GM18517 (cell line): Measurements from ENCODE around the gene MACROH2A2.
"Not testable (repeated sequence)": the region's sequence is repeated elsewhere in the genome, so short reads cannot be mapped to it uniquely, and the experiment has no call there.

ENCODE experiments used
- ATAC-seq: cut with Tn5 transposase; IDR thresholded peaks from one replicate; pipeline ENCODE4 v1.9.1; 2021; ENCODE audit warnings: mild to moderate bottlenecking, moderate library complexity; ENCODE audit not compliant: unreplicated experiment

MACROH2A2 gene

GRCh38 chr10:70066190-70066589 is 13.5 kb downstream of the MACROH2A2 start:
- no peak for ATAC-seq

- no peak for ATAC-seq
Observed at GRCh38 chr10:70067586-70067985, 14.9 kb downstream of the MACROH2A2 start.

GRCh38 chr10:70068925-70069324 is 16.3 kb downstream of the MACROH2A2 start:
- no peak for ATAC-seq

- ATAC-seq: no peak
Observed at GRCh38 chr10:70069346-70069745, 16.7 kb downstream of the MACROH2A2 start.

GRCh38 chr10:70070834-70071233 is 18.2 kb downstream of the MACROH2A2 start:
- no peak for ATAC-seq

GRCh38 chr10:70074165-70074564 is 21.5 kb downstream of the MACROH2A2 start:
- no peak for ATAC-seq

- no peak for ATAC-seq
Observed at GRCh38 chr10:70074971-70075370, 22.3 kb downstream of the MACROH2A2 start.

- ATAC-seq: no peak
Observed at GRCh38 chr10:70078329-70078728, 25.7 kb downstream of the MACROH2A2 start.

- no peak for ATAC-seq
Observed at GRCh38 chr10:70078937-70079336, 26.3 kb downstream of the MACROH2A2 start.

- not testable (repeated sequence) for ATAC-seq
Observed at GRCh38 chr10:70080789-70081188, 28.1 kb downstream of the MACROH2A2 start.

GRCh38 chr10:70084189-70084588 is 31.5 kb downstream of the MACROH2A2 start:
- ATAC-seq: no peak

- ATAC-seq: no peak
Observed at GRCh38 chr10:70085975-70086613, 33.4 kb downstream of the MACROH2A2 start.

- no peak for ATAC-seq
Observed at GRCh38 chr10:70087616-70088307, 35.1 kb downstream of the MACROH2A2 start.

- ATAC-seq: no peak
Observed at GRCh38 chr10:70088308-70088698, 35.7 kb downstream of the MACROH2A2 start.

GRCh38 chr10:70090013-70090412 is 37.4 kb downstream of the MACROH2A2 start:
- ATAC-seq: no peak

GRCh38 chr10:70090951-70091350 is 38.3 kb downstream of the MACROH2A2 start:
- ATAC-seq: no peak

- ATAC-seq: no peak
Observed at GRCh38 chr10:70092389-70092718, 39.7 kb downstream of the MACROH2A2 start.

- no peak for ATAC-seq
Observed at GRCh38 chr10:70093335-70093944, 40.8 kb downstream of the MACROH2A2 start.

GRCh38 chr10:70094250-70094649 is 41.6 kb downstream of the MACROH2A2 start:
- no peak for ATAC-seq

- ATAC-seq: no peak
Observed at GRCh38 chr10:70096016-70096704, 43.5 kb downstream of the MACROH2A2 start.

- no peak for ATAC-seq
Observed at GRCh38 chr10:70096705-70097420, 44.2 kb downstream of the MACROH2A2 start.
